GOT3 (cell line): ENCODE measurements around the gene RAD51C.
A peak's percentile ranks its signal among the peaks of the same experiment; 100 is the strongest.
"Not testable (repeated sequence)": the region's sequence is repeated elsewhere in the genome, so short reads cannot be mapped to it uniquely, and the experiment has no call there.

ENCODE experiments used
- DNase-seq: peaks from one replicate; lab custom pipeline; 2025; ENCODE audit warnings: mixed read lengths; lab: John Stamatoyannopoulos, UW

Gene RAD51C

GRCh38 chr17:58692239-58693055 is at the start of gene RAD51C:
Gene RAD51C (plus strand): TSS chr17:58692602. CDS start chr17:58692644, 42 bp downstream.
- DNase-seq, result peak; percentile 32

- no peak for DNase-seq
Observed at GRCh38 chr17:58643147-58643546, 49.3 kb upstream of the RAD51C start.

- DNase-seq, result no peak
Observed at GRCh38 chr17:58648236-58648635, 44.2 kb upstream of the RAD51C start.

- DNase-seq, result peak; percentile 70
Observed at GRCh38 chr17:58657962-58658803, 34.2 kb upstream of the RAD51C start.

- peak; percentile 70 for DNase-seq
Observed at GRCh38 chr17:58658804-58659713, 33.3 kb upstream of the RAD51C start.

GRCh38 chr17:58659714-58660084 is 32.7 kb upstream of the RAD51C start:
- DNase-seq, result not testable (repeated sequence)

- no peak for DNase-seq
Observed at GRCh38 chr17:58660621-58661020, 31.8 kb upstream of the RAD51C start.

- DNase-seq, result no peak
Observed at GRCh38 chr17:58661499-58661898, 30.9 kb upstream of the RAD51C start.

GRCh38 chr17:58664302-58664701 is 28.1 kb upstream of the RAD51C start:
- DNase-seq, result no peak

- DNase-seq, result no peak
Observed at GRCh38 chr17:58665946-58666857, 26.2 kb upstream of the RAD51C start.

GRCh38 chr17:58666858-58667267 is 25.5 kb upstream of the RAD51C start:
- DNase-seq, result no peak

- DNase-seq, result no peak
Observed at GRCh38 chr17:58667934-58668597, 24.3 kb upstream of the RAD51C start.

GRCh38 chr17:58668598-58668935 is 23.8 kb upstream of the RAD51C start:
- no peak for DNase-seq

- DNase-seq, result no peak
Observed at GRCh38 chr17:58669853-58670252, 22.5 kb upstream of the RAD51C start.

- DNase-seq, result no peak
Observed at GRCh38 chr17:58671969-58672368, 20.4 kb upstream of the RAD51C start.

GRCh38 chr17:58677194-58677880 is 15.1 kb upstream of the RAD51C start:
- DNase-seq, result no peak

- not testable (repeated sequence) for DNase-seq
Observed at GRCh38 chr17:58678287-58678686, 14.1 kb upstream of the RAD51C start.

GRCh38 chr17:58679263-58680037 is 13.0 kb upstream of the RAD51C start:
- no peak for DNase-seq

- DNase-seq, result no peak
Observed at GRCh38 chr17:58680038-58680369, 12.4 kb upstream of the RAD51C start.
